ENCODE results near the gene PYY. TPM values are rescaled to one million over a fixed set of nuclear protein-coding genes. Genes with fewer than 3 reads are reported as not detected.
"Not testable (repeated sequence)": the region's sequence is repeated elsewhere in the genome, so short reads cannot be mapped to it uniquely, and the experiment has no call there.

Gene PYY
- total and polyA plus RNA-seq, 10 donors = not detected

- WGBS, 5 donors = 76 to 84% (median 79%) methylated on average over 14 of the region's 14 CpGs
- TF ChIP-seq POLR2A (IDR thresholded peaks at IDR 0.05) (no peak), CTCF (IDR thresholded peaks at IDR 0.05 in 8 of 11, conservative IDR thresholded peaks at IDR 0.05 in 3 of 11) (no peak), POLR2AphosphoS5 (IDR thresholded peaks at IDR 0.05) (no peak)
- intact Hi-C loops (cut with DNase I; ENCODE audit: low total_unique reads) = no loop called here
- H3K27ac ChIP-seq = no peak overlapping the region
- H3K4me3 ChIP-seq = no peak overlapping the region
- no peaks in the 10 kb centered on the region for H3K4me1 ChIP-seq
- no peaks in the 10 kb centered on the region for H3K36me3 ChIP-seq
- no peaks in the 10 kb centered on the region for H3K9me3 ChIP-seq
- peaks cover 0 to 47% (median 0%) of the 10 kb centered on the region in 7 donors for H3K27me3 ChIP-seq (replicated peaks in 1 of 7)
- DNase-seq = no peak
Observed at GRCh38 chr17:43974382-43975266, 20.9 kb upstream of the PYY start.

- H3K4me3 ChIP-seq; H3K36me3 ChIP-seq; H3K27ac ChIP-seq; H3K9me3 ChIP-seq; DNase-seq; intact Hi-C loops (cut with DNase I; ENCODE audit: low total_unique reads); H3K4me1 ChIP-seq: not testable (repeated sequence)
- H3K27me3 ChIP-seq (replicated peaks in 1 of 7) = peaks cover 0 to 50% (median 0%) of the 10 kb centered on the region in 7 donors
- WGBS, 5 donors = 83 to 90% (median 88%) methylated on average over 22 of the region's 22 CpGs
Observed at GRCh38 chr17:43972444-43973212, 18.9 kb upstream of the PYY start.

DNA sequence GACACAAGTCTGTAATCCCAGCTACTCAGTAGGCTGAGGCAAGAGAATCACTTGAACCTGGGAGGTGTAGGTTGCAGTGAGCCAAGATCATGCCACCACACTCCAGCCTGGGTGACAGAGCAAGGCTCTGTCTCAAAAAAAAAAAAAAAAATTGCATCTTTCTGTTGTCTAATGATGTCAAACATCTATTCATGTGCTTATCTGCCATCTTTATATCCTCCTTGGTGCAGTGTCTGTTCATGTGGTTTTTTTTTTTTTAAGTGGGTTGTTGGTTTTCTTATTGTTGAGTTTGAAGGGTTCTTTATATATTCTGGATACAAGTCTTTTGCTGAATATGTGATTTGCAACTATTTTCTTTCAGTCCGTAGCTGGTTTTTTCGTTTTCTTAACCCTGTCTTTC is 17.7 kb upstream of the PYY start:
- intact Hi-C loops (cut with DNase I; ENCODE audit: low total_unique reads); H3K9me3 ChIP-seq; H3K36me3 ChIP-seq; H3K4me1 ChIP-seq; DNase-seq; H3K4me3 ChIP-seq; H3K27ac ChIP-seq: not testable (repeated sequence)
- 38 to 58% (median 45%) methylated on average over 2 of the region's 2 CpGs for WGBS, 5 donors
- H3K27me3 ChIP-seq (replicated peaks in 1 of 7) = peaks cover 0 to 44% (median 0%) of the 10 kb centered on the region in 7 donors

DNA sequence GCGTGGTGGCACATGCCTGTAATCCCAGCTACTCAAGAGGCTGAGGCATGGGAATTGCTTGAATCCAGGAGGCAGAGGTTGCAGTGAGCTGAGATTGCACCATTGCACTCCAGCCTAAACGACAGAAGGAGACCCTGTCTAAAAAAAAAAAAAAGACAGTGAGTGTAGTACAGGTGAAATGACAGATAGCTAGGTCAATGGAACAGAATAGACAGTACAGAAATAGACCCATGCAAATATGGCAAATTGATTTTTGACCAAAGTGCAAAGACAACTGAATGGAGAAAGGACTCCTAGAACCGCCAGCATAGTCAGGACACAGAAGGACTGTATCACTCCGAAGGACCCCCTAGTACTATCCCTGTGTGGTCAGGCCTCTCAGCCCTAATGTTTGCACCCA is 16.6 kb upstream of the PYY start:
- no peaks in the 10 kb centered on the region for H3K4me1 ChIP-seq
- no peaks in the 10 kb centered on the region for H3K36me3 ChIP-seq
- H3K27me3 ChIP-seq (replicated peaks in 1 of 7) = peaks cover 0 to 43% (median 0%) of the 10 kb centered on the region in 7 donors
- whole genome bisulfite sequencing, 5 donors = 78 to 84% (median 79%) methylated on average over 4 of the region's 4 CpGs
- intact Hi-C loops (cut with DNase I; ENCODE audit: low total_unique reads) = no loop called here
- no peak for DNase-seq
- H3K27ac ChIP-seq = no peak overlapping the region
- TF ChIP-seq POLR2AphosphoS5 (IDR thresholded peaks at IDR 0.05) (no peak), CTCF (IDR thresholded peaks at IDR 0.05 in 8 of 11, conservative IDR thresholded peaks at IDR 0.05 in 3 of 11) (no peak), POLR2A (IDR thresholded peaks at IDR 0.05) (no peak)
- H3K4me3 ChIP-seq = no peak overlapping the region
- no peaks in the 10 kb centered on the region for H3K9me3 ChIP-seq

Measured in spleen (tissue), 11 donors.